Fibroblast of lung (primary cell): ENCODE data around the gene SNN. TPM values are rescaled to one million over a fixed set of nuclear protein-coding genes. Genes with fewer than 3 reads are reported as not detected.

Experiments used
- DNase-seq, 2 donors: peaks; one replicate each; pipeline versions ENCODE4 v3.0.0 to v3.0.0-alpha.2; 2010; ENCODE audit warnings: low read depth in 2 of 2
- H2AFZ ChIP-seq: 2 replicates; pipeline ENCODE4 v1.5.1; 2012; ENCODE audit warnings: low read length, control low read depth, inconsistent platforms
- H3K27ac ChIP-seq: 2 replicates; pipeline ENCODE4 v1.5.1; 2011; ENCODE audit warnings: low read length, control low read depth; ENCODE audit not compliant: insufficient read depth
- H3K27me3 ChIP-seq: 2 replicates; pipeline ENCODE4 v1.5.1; 2011; ENCODE audit warnings: mild to moderate bottlenecking, low read length; ENCODE audit not compliant: control insufficient read depth, insufficient read depth
- H3K36me3 ChIP-seq: 2 replicates; pipeline ENCODE4 v1.5.1; 2011; ENCODE audit warnings: low read length; ENCODE audit not compliant: control insufficient read depth, insufficient read depth
- H3K4me1 ChIP-seq: 2 replicates; pipeline ENCODE4 v1.5.1; 2011; ENCODE audit warnings: low read length; ENCODE audit not compliant: control insufficient read depth, insufficient read depth; ENCODE audit errors: extremely low read depth
- H3K4me2 ChIP-seq: 2 replicates; pipeline ENCODE4 v1.5.1; 2011; ENCODE audit warnings: low read length, control low read depth; ENCODE audit not compliant: insufficient read depth; ENCODE audit errors: extremely low read depth
- H3K4me3 ChIP-seq, 4 experiments: fragments of 200-600 bp in 1 of 4; sonication (generic) in 1 of 4; replicated peaks in 1 of 4; 2 replicates each; pipeline ENCODE4 v1.5.1; 2011 to 2016; ENCODE audit warnings: low read length in 4 of 4, low read depth in 3 of 4, mild to moderate bottlenecking in 3 of 4, control low read depth in 2 of 4, inconsistent platforms in 1 of 4, mixed read lengths in 1 of 4; ENCODE audit not compliant: insufficient read depth in 1 of 4; ENCODE audit errors: control extremely low read depth in 1 of 4
- H3K79me2 ChIP-seq: 2 replicates; pipeline ENCODE4 v1.5.1; 2012; ENCODE audit warnings: mild to moderate bottlenecking, low read length, inconsistent platforms; ENCODE audit not compliant: control insufficient read depth, insufficient read depth
- H3K9ac ChIP-seq: 2 replicates; pipeline ENCODE4 v1.5.1; 2011; ENCODE audit warnings: mild to moderate bottlenecking, low read length, control low read depth; ENCODE audit not compliant: insufficient read depth
- H3K9me3 ChIP-seq: 2 replicates; pipeline ENCODE4 v1.5.1; 2012; ENCODE audit warnings: low read depth, low read length; ENCODE audit not compliant: control insufficient read depth, insufficient read depth
- H4K20me1 ChIP-seq: 2 replicates; pipeline ENCODE4 v1.5.1; 2011; ENCODE audit warnings: low read length; ENCODE audit not compliant: control insufficient read depth, insufficient read depth; ENCODE audit errors: extremely low read depth
- EZH2 ChIP-seq: IDR thresholded peaks from 2 replicates; pipeline ENCODE4 v1.5.1; 2012; ENCODE audit warnings: low read length, control low read depth, mild to moderate bottlenecking; ENCODE audit errors: missing control alignments
- polyA plus RNA-seq, 2 donors: library from polyadenylated mRNA; depleted of rRNA in 1 of 2; stranded (reverse) in 1 of 2; unstranded in 1 of 2; fragments of >200 nt; gene quantifications; 2 replicates each; pipeline ENCODE4 v1.2.1, GENCODE V29; 2011 to 2012; ENCODE audit warnings: missing spikeins in 1 of 2
- total RNA-seq: library from RNA; depleted of rRNA; stranded (reverse); fragments of >200 nt; gene quantifications from 2 replicates; pipeline ENCODE4 v1.2.1, GENCODE V29; 2014
- TF ChIP-seq, protein P1 (sequence below), 2 donors: IDR thresholded peaks in 1 of 2; conservative IDR thresholded peaks in 1 of 2; 1 replicate in 1 of 2; 2 replicates in 1 of 2; pipeline ENCODE4 v1.5.1; 2011 to 2012; ENCODE audit warnings: low read length in 2 of 2, control low read depth in 1 of 2, inconsistent platforms in 1 of 2, low read depth in 1 of 2, mild to moderate bottlenecking in 1 of 2

The SNN gene
- total and polyA plus RNA-seq, 2 donors (not counting 1 experiment from before 2014, with no cell fraction given) = 17.5 to 24.9 TPM

GRCh38 chr16:11712122-11712521, 43.9 kb downstream of the SNN start:
- Histone ChIP-seq H3K79me2 (no peaks in the 10 kb centered on the region), H3K9me3 (no peaks in the 10 kb centered on the region), H3K4me1 (peaks cover 2% of the 10 kb centered on the region), H3K27ac (no peak overlapping the region), H3K27me3 (no peaks in the 10 kb centered on the region), H3K4me3 (no peak overlapping the region), H3K9ac (no peak overlapping the region), H4K20me1 (no peaks in the 10 kb centered on the region), H3K4me2 (no peak overlapping the region), H3K36me3 (peaks cover 5% of the 10 kb centered on the region), H2AFZ (no peak overlapping the region)
- no peak for DNase-seq
- TF ChIP-seq EZH2 = no peak
- TF ChIP-seq, protein P1, sequence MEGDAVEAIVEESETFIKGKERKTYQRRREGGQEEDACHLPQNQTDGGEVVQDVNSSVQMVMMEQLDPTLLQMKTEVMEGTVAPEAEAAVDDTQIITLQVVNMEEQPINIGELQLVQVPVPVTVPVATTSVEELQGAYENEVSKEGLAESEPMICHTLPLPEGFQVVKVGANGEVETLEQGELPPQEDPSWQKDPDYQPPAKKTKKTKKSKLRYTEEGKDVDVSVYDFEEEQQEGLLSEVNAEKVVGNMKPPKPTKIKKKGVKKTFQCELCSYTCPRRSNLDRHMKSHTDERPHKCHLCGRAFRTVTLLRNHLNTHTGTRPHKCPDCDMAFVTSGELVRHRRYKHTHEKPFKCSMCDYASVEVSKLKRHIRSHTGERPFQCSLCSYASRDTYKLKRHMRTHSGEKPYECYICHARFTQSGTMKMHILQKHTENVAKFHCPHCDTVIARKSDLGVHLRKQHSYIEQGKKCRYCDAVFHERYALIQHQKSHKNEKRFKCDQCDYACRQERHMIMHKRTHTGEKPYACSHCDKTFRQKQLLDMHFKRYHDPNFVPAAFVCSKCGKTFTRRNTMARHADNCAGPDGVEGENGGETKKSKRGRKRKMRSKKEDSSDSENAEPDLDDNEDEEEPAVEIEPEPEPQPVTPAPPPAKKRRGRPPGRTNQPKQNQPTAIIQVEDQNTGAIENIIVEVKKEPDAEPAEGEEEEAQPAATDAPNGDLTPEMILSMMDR (conservative IDR thresholded peaks at IDR 0.05 in 1 of 2, IDR thresholded peaks at IDR 0.05 in 1 of 2; ENCODE audit: low read depth in 1 of 2, low read length in 2 of 2) = no peak

DNA sequence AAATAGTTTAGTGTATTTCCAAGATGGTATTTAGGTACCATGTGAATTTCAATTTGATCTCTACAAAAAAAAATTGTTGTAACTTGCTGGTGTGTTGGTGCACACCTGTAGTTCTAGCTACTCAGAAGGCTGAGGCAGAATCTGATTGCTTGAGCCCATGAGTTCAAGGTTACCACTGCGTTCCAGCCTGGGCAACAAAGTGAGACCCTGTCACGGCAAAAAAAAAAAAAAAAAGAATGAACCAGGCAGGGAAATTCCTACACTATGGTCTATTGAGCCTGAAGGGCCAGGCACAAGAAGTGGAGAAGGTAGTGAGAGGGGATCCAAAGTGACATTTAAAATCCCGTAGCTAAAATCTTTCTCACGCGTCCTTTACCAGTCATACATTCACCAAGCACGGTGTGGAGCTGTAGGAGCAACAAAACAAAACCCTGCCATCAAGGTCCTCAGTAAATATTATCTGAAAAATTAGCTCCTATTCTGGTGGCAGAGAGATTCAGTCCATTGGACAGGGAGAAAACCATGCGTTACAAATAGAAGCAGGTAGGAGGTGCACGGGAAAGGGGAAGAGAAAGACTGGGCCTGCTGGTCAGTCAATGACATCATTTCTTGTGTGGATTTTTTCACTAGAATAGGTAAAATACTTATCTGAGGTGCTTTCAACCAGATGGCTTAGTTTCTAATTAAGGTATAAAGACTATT, 47.1 kb downstream of the SNN start:
- no peak for TF ChIP-seq EZH2
- TF ChIP-seq, protein P1 (conservative IDR thresholded peaks at IDR 0.05 in 1 of 2, IDR thresholded peaks at IDR 0.05 in 1 of 2; ENCODE audit: low read depth in 1 of 2, low read length in 2 of 2) = no peak
- Histone ChIP-seq H3K27me3 (no peaks in the 10 kb centered on the region), H3K4me1 (no peaks in the 10 kb centered on the region), H3K9me3 (no peaks in the 10 kb centered on the region), H2AFZ (no peak overlapping the region), H3K4me3 (no peak overlapping the region), H4K20me1 (no peaks in the 10 kb centered on the region), H3K4me2 (no peak overlapping the region), H3K36me3 (peaks cover 3% of the 10 kb centered on the region), H3K27ac (no peak overlapping the region), H3K79me2 (no peaks in the 10 kb centered on the region), H3K9ac (no peak overlapping the region)
- no peak for DNase-seq

DNA sequence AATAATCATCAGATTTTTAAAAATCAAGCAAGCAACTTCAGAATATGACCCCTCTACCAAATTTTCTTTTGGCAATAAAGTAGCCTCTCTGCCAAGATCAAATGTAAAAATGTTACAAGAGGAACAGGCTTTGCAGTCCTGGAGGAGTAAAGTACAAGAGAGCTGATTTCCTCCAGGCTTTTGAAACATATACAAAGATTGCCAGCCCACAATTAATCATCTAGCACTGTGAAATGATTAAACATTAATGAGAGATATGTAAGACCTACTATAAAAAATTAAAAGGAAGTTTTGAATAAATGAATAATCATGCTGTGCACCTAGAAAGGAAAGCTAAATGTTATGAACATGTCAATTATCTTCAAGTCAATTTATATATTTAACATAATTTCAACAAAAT, 48.1 kb downstream of the SNN start:
- Histone ChIP-seq H3K4me3 (no peak overlapping the region), H3K36me3 (peaks cover 5% of the 10 kb centered on the region)

More for the DNA sequence above, 48.1 kb downstream of the SNN start:
- Histone ChIP-seq H3K27me3 (no peaks in the 10 kb centered on the region), H4K20me1 (no peaks in the 10 kb centered on the region), H3K79me2 (no peaks in the 10 kb centered on the region), H3K9ac (no peak overlapping the region), H3K4me1 (no peaks in the 10 kb centered on the region), H3K27ac (no peak overlapping the region), H3K4me2 (no peak overlapping the region), H3K9me3 (no peaks in the 10 kb centered on the region), H2AFZ (no peak overlapping the region)
- no peak for TF ChIP-seq EZH2
- TF ChIP-seq, protein P1 (conservative IDR thresholded peaks at IDR 0.05 in 1 of 2, IDR thresholded peaks at IDR 0.05 in 1 of 2; ENCODE audit: low read depth in 1 of 2, low read length in 2 of 2) = no peak
- no peak for DNase-seq
